GM13976 (cell line): Measurements from ENCODE around the gene RPS2.
"Not testable (repeated sequence)": the region's sequence is repeated elsewhere in the genome, so short reads cannot be mapped to it uniquely, and the experiment has no call there.

Source experiments
- DNase-seq: peaks from one replicate; pipeline ENCODE4 v3.0.0; 2012; ENCODE audit warnings: low spot score
- in situ Hi-C: fragments of 300-500 bp; cut with MboI; formaldehyde crosslinking; loops from one replicate; pipeline ENCODE4 v1.12.0; 2022; ENCODE audit warnings: low sequenced_read_pairs, mixed read lengths, inconsistent platforms; ENCODE audit not compliant: unreplicated experiment
- TF ChIP-seq, protein P1 (sequence below): IDR thresholded peaks from 2 replicates; pipeline ENCODE4 v1.5.1; 2012; ENCODE audit warnings: borderline replicate concordance, mild to moderate bottlenecking; ENCODE audit not compliant: insufficient read depth; ENCODE audit errors: extremely low read depth, missing control alignments, control extremely low read depth

Gene RPS2

DNA sequence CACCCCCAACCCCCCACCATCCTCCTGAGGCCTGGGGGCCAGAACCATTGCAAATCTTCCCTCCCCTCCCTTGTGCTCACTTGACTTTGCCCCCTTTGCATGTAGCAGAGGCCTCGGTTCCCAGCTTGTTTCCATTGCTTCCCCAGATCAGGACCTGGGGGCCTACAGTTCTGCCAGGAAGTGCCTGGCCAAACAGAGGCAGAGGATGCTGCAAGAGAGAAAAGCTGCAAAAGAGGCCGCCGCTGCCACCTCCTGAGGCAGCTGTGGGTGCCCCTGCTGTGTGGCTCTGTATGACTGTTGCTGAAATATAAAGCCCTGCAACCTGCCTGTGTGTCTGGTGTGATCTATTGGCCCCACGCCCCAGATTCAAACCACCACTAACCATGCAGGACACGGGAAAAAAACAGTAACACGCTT, 3.0 kb downstream of the RPS2 start:
- no peak for DNase-seq
- in situ Hi-C loops = no loop called here
- TF ChIP-seq, protein P1, sequence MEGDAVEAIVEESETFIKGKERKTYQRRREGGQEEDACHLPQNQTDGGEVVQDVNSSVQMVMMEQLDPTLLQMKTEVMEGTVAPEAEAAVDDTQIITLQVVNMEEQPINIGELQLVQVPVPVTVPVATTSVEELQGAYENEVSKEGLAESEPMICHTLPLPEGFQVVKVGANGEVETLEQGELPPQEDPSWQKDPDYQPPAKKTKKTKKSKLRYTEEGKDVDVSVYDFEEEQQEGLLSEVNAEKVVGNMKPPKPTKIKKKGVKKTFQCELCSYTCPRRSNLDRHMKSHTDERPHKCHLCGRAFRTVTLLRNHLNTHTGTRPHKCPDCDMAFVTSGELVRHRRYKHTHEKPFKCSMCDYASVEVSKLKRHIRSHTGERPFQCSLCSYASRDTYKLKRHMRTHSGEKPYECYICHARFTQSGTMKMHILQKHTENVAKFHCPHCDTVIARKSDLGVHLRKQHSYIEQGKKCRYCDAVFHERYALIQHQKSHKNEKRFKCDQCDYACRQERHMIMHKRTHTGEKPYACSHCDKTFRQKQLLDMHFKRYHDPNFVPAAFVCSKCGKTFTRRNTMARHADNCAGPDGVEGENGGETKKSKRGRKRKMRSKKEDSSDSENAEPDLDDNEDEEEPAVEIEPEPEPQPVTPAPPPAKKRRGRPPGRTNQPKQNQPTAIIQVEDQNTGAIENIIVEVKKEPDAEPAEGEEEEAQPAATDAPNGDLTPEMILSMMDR = no peak

DNA sequence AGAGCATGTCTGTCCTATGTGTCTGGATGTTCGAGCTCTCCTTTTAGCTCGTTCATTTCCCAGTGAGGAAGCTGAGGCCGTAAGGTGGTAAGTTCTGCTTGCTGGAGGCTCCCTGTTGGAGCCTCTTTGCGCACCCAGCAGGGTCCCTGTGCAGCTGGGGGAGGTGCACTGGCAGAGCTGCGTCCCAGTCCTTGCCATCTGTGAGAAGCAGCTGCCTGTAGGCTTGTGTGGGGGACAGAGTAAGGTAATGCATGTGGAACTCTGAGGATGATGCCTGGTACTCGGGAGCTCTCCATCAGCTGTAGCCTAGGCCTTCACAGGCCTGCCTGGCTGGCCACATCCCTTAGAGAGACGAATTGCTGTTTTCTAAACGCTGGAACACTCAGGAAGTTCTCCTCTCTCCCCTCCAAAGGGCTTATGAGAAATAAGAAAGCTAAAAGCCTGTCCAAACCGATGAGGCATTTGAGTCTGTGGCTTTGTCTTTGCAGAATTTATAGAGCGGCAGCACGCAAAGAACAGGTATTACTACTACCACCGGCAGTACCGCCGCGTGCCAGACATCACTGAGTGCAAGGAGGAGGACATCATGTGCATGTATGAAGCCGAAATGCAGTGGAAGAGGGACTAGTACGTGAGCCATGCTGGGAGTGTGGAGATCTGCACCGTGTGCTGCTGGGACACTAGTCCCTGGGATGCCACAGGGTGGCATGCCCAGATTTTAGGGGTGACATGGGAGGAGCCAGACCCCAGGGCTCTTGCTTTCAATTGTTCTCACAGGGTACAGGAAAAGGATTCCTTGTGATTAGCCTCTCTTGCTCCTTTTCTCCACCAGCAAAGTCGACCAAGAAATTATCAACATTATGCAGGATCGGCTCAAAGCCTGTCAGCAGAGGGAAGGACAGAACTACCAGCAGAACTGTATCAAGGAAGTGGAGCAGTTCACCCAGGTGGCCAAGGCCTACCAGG, 3.7 kb downstream of the RPS2 start:
- no peak for DNase-seq
- in situ Hi-C loops = no loop called here
- TF ChIP-seq, protein P1 = no peak

DNA sequence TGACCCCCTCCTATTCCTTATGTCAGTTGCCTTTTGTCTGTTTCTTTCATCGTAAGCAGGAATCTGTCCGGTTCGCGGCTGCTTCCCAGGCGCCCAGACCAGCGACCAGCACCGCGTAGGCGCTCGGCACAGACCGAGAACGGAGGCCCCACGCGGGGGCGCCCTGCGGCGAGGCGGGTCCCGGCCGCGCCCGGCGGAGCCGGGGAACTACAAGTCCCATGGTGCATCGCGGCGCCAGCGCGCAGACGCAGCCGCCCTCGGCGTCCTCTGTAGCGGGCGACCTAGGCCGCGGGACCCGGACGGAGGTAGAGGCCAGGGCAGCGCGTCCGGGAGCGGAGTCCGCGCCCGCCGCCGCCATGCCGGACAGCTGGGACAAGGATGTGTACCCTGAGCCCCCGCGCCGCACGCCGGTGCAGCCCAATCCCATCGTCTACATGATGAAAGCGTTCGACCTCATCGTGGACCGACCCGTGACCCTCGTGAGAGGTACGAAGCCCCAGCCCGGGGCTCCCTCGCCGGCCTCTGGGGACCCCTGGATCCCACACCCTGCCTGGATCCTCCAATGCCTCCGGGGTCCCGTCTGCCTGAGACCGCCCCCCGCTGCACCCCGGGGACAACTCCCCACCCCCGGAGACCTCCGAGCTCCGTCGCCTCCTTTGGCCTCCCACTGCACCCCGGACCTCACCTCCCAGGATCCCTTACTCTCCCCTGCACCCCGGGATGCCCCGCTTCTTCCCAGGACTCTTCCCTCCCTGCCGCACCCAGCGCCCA, 5.2 kb downstream of the RPS2 start, which contains the start of gene NDUFB10:
NDUFB10 (plus strand) TSS at position 270 of the 771 bp plus-strand sequence; CDS start at position 357, 87 bp downstream.
- DNase-seq = peak; percentile 94
- in situ Hi-C loops = no loop called here

DNA sequence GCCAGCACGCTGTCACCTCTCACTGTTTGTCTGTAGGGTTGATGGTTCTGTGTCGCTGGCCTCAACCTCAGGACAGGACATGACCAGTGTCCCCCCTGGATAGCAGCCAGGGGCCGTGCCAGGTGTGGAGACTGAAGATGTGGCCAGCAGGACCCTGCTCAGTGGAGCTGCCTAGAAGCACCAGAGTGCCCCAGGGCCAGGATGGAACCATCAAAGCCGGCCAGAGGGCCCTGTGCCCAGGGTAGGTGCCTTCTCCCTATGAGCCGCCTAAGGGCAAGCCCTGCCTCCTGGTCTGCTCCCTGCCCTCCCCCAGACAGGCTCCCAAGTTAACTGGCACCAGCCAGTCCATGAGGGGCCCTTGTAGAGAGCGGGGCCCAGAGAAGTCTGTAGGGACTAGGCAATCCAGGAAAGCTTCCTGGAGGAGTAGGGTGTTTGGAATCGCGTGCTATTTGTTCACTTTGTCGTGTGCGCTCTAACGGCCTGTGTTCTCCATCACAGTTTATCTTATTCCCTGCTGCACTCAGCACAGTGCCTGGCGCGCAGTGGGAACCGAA, 5.8 kb downstream of the RPS2 start:
- TF ChIP-seq, protein P1 = no peak
- DNase-seq = no peak
- in situ Hi-C loops = no loop called here

More for the DNA sequence above, 5.2 kb downstream of the RPS2 start, which contains the start of gene NDUFB10:
- TF ChIP-seq, protein P1 = peak; percentile 78

DNA sequence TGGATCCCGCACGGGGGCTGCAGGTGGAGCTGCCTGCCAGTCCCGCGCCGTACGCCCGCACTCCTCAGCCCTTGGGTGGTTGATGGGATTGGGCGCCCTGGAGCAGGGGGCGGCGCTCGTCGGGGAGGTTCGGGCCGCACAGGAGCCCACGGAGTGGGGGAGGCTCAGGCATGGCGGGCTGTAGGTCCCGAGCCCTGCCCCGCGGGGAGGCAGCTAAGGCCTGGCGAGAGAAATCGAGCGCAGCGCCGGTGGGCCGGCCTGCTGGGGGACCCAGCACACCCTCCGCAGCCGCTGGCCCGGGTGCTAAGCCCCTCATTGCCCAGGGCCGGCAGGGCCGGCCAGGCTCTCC, 6.5 kb downstream of the RPS2 start:
- in situ Hi-C loops, DNase-seq: not testable (repeated sequence)

DNA sequence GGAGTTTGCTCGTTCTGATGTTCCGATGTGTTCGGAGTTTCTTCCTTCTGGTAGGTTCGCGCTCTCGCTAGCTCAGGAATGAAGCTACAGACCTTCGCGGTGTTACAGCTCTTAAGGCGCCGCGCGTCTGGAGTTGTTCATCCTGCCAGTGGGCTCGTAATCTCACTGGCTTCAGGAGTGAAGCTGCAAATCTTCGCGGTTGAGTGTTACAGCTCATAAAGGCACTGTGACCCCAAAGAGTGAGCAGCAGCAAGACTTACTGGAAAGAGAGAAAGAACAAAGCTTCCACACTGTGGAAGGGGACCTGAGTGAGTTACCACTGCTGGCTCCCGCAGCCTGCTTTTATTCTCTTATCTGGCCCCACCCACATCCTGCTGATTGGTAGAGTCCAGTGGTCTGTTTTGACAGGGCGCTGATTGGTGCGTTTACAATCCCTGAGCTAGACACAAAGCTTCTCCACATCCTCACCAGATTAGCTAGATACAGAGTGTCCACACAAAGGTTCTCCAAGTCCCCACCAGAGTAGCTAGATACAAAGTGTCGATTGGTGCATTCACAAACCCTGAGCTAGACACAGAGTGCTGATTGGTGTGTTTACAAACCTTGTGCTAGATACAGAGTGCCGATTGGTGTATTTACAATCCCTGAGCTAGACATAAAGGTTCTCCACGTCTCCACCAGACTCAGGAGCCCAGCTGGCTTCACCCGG, 7.0 kb downstream of the RPS2 start:
- DNase-seq, in situ Hi-C loops: not testable (repeated sequence)

DNA sequence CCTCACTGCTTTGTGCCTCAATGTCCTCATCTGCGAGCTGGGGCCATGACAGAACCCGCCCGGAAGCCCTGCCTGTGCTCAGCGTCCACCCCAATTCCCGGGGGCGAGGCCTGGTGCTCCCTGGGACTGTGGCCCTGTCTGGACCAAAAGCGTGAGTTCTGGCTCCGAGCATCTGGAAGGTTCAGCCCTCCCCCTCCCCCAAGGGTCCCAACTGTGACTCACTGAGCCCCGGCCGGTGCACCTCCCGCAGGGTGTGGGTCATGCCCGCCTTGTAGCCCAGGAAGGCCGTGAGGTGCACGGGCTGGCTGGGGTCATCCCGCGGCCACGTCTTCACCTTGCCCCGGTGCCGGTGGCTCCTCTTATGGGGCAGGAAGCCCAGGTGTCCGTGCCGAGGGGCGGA, 10.9 kb downstream of the RPS2 start:
- DNase-seq = no peak
- TF ChIP-seq, protein P1 = no peak
- in situ Hi-C loops = no loop called here
